Measurements from ENCODE around the gene TANGO6.

The TANGO6 gene

DNA sequence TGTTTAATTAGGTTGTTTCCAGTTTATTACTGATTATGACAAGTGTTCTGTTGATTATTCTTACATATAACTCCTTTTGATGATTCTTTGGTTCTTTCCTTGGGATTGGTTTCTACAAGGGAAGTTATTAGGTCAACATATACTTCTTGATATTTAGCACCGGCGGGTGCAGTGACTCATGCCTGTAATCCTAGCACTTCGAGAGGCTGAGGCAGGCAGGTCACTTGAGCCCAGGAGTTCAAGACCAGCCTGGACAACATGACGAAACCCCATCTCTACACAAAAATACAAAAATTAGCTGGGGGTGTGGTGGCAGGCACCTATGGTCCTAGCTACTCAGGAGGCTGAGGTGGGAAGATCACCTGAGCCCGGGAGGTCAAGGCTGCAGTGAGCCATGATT lies 141.9 kb downstream of the TANGO6 start:
- DNase-seq (no peak), ATAC-seq (ENCODE audit: insufficient read depth, low read depth) (no peak)
- Histone ChIP-seq H3K9ac (ENCODE audit: low read depth, low read length) (no peak overlapping the region), H3K27me3 (ENCODE audit: insufficient read depth, low read length, poor library complexity) (no peaks in the 10 kb centered on the region), H3K27ac (ENCODE audit: low read length) (no peak overlapping the region), H3K4me1 (ENCODE audit: insufficient read depth, low read length) (no peaks in the 10 kb centered on the region), H3K4me3 (ENCODE audit: low read depth in 1 of 2, low read length in 2 of 2) (no peak overlapping the region), H3K36me3 (ENCODE audit: insufficient read depth, low read length) (no peaks in the 10 kb centered on the region; the same call in 1 of the 2 replicates), H3K79me2 (ENCODE audit: insufficient read depth, low read length) (no peaks in the 10 kb centered on the region), H3K9me3 (ENCODE audit: insufficient read depth, low read length, severe bottlenecking) (no peaks in the 10 kb centered on the region), H4K20me1 (ENCODE audit: insufficient read depth, low read length) (no peaks in the 10 kb centered on the region), H3K4me2 (ENCODE audit: insufficient read depth, low read length) (no peak overlapping the region), H2AFZ (ENCODE audit: low read depth, low read length) (no peak overlapping the region)
- TF ChIP-seq, protein P1, sequence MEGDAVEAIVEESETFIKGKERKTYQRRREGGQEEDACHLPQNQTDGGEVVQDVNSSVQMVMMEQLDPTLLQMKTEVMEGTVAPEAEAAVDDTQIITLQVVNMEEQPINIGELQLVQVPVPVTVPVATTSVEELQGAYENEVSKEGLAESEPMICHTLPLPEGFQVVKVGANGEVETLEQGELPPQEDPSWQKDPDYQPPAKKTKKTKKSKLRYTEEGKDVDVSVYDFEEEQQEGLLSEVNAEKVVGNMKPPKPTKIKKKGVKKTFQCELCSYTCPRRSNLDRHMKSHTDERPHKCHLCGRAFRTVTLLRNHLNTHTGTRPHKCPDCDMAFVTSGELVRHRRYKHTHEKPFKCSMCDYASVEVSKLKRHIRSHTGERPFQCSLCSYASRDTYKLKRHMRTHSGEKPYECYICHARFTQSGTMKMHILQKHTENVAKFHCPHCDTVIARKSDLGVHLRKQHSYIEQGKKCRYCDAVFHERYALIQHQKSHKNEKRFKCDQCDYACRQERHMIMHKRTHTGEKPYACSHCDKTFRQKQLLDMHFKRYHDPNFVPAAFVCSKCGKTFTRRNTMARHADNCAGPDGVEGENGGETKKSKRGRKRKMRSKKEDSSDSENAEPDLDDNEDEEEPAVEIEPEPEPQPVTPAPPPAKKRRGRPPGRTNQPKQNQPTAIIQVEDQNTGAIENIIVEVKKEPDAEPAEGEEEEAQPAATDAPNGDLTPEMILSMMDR (IDR thresholded peaks at IDR 0.05; ENCODE audit: borderline replicate concordance, extremely low read depth, low read length, poor library complexity, severe bottlenecking) = no peak
- no peak for TF ChIP-seq EZH2 (IDR thresholded peaks at IDR 0.05; ENCODE audit: borderline replicate concordance, low read depth, low read length, severe bottlenecking)

DNA sequence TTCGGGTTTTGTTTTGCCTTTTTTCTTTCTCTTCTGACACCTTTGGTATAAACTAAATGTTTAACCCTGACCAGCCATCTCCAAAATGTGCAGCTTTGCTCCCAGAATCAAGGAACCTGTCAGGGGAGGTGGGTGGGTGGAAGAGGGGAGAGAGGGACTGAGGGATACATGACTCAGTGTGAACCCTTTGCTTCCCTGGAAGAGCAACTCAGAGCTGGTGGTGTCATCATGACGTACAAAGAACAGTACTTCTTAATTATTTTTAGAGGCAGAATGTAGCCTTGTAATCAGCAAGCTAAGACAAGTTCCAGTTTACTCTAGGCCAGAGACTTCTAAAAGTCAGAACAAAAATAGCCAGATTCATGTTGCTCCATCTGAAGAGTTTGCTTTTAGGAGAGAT lies 142.5 kb downstream of the TANGO6 start:
- TF ChIP-seq EZH2 (IDR thresholded peaks at IDR 0.05; ENCODE audit: borderline replicate concordance, low read depth, low read length, severe bottlenecking) = no peak
- TF ChIP-seq, protein P1 (IDR thresholded peaks at IDR 0.05; ENCODE audit: borderline replicate concordance, extremely low read depth, low read length, poor library complexity, severe bottlenecking) = no peak
- no peak for DNase-seq
- H3K9ac ChIP-seq (ENCODE audit: low read depth, low read length) = no peak overlapping the region

DNA sequence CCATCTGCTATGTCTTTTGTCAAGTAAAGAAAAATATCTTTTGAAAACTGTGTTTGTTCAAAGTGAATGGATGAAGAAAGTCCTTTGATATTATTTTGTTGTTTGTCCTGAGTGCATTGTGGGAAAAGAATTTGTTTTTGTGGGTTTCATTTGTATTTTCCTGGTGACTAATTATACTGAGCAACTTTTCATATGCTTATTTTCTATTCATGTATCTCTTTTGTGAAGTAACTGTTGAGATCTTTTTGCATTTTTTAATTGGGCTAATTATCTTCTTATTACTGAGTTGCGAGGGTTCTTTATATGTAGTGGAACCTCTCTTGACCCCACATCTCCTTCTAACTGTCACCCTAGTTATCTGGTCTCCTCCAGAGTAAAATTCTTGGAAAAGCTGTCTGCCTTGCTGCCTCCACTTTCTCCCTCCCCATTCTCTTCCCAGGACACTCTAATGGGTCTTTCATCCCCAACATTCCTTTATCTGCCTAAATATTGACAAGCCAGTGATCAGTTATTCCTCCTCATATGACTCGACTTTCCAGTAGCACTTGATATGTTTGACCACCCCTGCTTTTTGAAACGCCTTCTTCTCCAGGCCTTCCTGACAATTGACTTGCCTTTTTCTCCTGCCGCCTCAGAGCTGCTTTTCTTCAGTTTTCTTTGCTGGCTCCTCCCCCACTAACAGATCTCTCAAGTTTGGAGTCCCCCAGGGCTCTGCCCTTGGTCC lies 144.6 kb downstream of the TANGO6 start:
- TF ChIP-seq, protein P1 (IDR thresholded peaks at IDR 0.05; ENCODE audit: borderline replicate concordance, extremely low read depth, low read length, poor library complexity, severe bottlenecking) = no peak
- no peak for TF ChIP-seq EZH2 (IDR thresholded peaks at IDR 0.05; ENCODE audit: borderline replicate concordance, low read depth, low read length, severe bottlenecking)
- Histone ChIP-seq H3K4me1 (ENCODE audit: insufficient read depth, low read length) (no peaks in the 10 kb centered on the region), H3K27ac (ENCODE audit: low read length) (no peak overlapping the region), H3K9ac (ENCODE audit: low read depth, low read length) (no peak overlapping the region), H4K20me1 (ENCODE audit: insufficient read depth, low read length) (no peaks in the 10 kb centered on the region), H3K36me3 (ENCODE audit: insufficient read depth, low read length) (no peaks in the 10 kb centered on the region; the same call in 1 of the 2 replicates), H3K9me3 (ENCODE audit: insufficient read depth, low read length, severe bottlenecking) (no peaks in the 10 kb centered on the region), H2AFZ (ENCODE audit: low read depth, low read length) (no peak overlapping the region), H3K79me2 (ENCODE audit: insufficient read depth, low read length) (no peaks in the 10 kb centered on the region), H3K4me2 (ENCODE audit: insufficient read depth, low read length) (no peak overlapping the region), H3K4me3 (ENCODE audit: low read depth in 1 of 2, low read length in 2 of 2) (no peak overlapping the region), H3K27me3 (ENCODE audit: insufficient read depth, low read length, poor library complexity) (no peaks in the 10 kb centered on the region)
- no peak for ATAC-seq (ENCODE audit: insufficient read depth, low read depth)
- DNase-seq = no peak

More for the DNA sequence above, 142.5 kb downstream of the TANGO6 start:
- Histone ChIP-seq H2AFZ (ENCODE audit: low read depth, low read length) (no peak overlapping the region), H3K79me2 (ENCODE audit: insufficient read depth, low read length) (no peaks in the 10 kb centered on the region), H3K9me3 (ENCODE audit: insufficient read depth, low read length, severe bottlenecking) (no peaks in the 10 kb centered on the region), H3K27ac (ENCODE audit: low read length) (no peak overlapping the region), H3K36me3 (ENCODE audit: insufficient read depth, low read length) (no peaks in the 10 kb centered on the region; the same call in 1 of the 2 replicates), H4K20me1 (ENCODE audit: insufficient read depth, low read length) (no peaks in the 10 kb centered on the region), H3K4me1 (ENCODE audit: insufficient read depth, low read length) (no peaks in the 10 kb centered on the region), H3K27me3 (ENCODE audit: insufficient read depth, low read length, poor library complexity) (no peaks in the 10 kb centered on the region), H3K4me3 (ENCODE audit: low read depth in 1 of 2, low read length in 2 of 2) (no peak overlapping the region), H3K4me2 (ENCODE audit: insufficient read depth, low read length) (no peak overlapping the region)
- ATAC-seq (ENCODE audit: insufficient read depth, low read depth) = no peak

Data from DND-41 (cell line).